Panc1 (cell line): ENCODE results near the gene PPDPF. TPM values are rescaled to one million over a fixed set of nuclear protein-coding genes. Genes with fewer than 3 reads are reported as not detected.

Source experiments
- ATAC-seq: fragments of 200-7000 bp; cut with Tn5 transposase; 2 replicates; pipeline ENCODE4 v1.9.1; 2020; ENCODE audit warnings: mild to moderate bottlenecking, moderate library complexity
- BruUV-seq: library from RNA; stranded (reverse); fragments of 400-500 nt; replicated peaks from 2 replicates; lab custom pipeline; 2021; lab: Mats Ljungman, UMichigan
- CTCF ChIA-PET: fragments of 300-600 bp; sonication (Branson Sonifier 250); formaldehyde crosslinking; loops from one replicate; lab custom pipeline; 2022; ENCODE audit warnings: antibody characterized with exemption; lab: Charles Lee
- POLR2A ChIA-PET: fragments of 300-600 bp; sonication (Branson Sonifier 250); formaldehyde crosslinking; loops from one replicate; lab custom pipeline; 2022; ENCODE audit warnings: antibody characterized with exemption; lab: Charles Lee
- DNase-seq: peaks from one replicate; pipeline ENCODE4 v3.0.0-alpha.2; 2010; ENCODE audit warnings: low read depth, low spot score
- H3K27ac ChIP-seq: 2 replicates; pipeline ENCODE4 v1.5.1; 2011; ENCODE audit warnings: mild to moderate bottlenecking, low read length, inconsistent platforms
- H3K27me3 ChIP-seq: fragments of 200-500 bp; sonication (Bioruptor generic); 2 replicates; pipeline ENCODE4 v1.6.0; 2014; ENCODE audit warnings: low read length, inconsistent platforms; ENCODE audit not compliant: control insufficient read depth, insufficient read depth
- H3K36me3 ChIP-seq: fragments of 200-500 bp; sonication (Bioruptor generic); 2 replicates; pipeline ENCODE4 v1.5.1; 2014; ENCODE audit warnings: inconsistent platforms, mild to moderate bottlenecking, low read length, moderate library complexity; ENCODE audit not compliant: control insufficient read depth, insufficient read depth
- H3K4me1 ChIP-seq: 2 replicates; pipeline ENCODE4 v1.5.1; 2011; ENCODE audit warnings: inconsistent platforms, mild to moderate bottlenecking, low read length, moderate library complexity; ENCODE audit not compliant: control insufficient read depth, insufficient read depth
- H3K4me3 ChIP-seq, 2 experiments: 2 replicates each; pipeline ENCODE4 v1.5.1; 2011 to 2012; ENCODE audit warnings: low read depth in 2 of 2, low read length in 2 of 2, mild to moderate bottlenecking in 2 of 2, inconsistent platforms in 1 of 2, moderate library complexity in 1 of 2
- H3K9me3 ChIP-seq: fragments of 200-500 bp; sonication (Bioruptor generic); 2 replicates; pipeline ENCODE4 v1.5.1; 2014; ENCODE audit warnings: low read depth, mild to moderate bottlenecking, inconsistent platforms, low read length, moderate library complexity; ENCODE audit not compliant: control insufficient read depth, insufficient read depth
- POLR2AphosphoS5 ChIP-seq: IDR thresholded peaks from 2 replicates; pipeline ENCODE4 v1.6.1; 2012; ENCODE audit warnings: mild to moderate bottlenecking, low read depth, low read length, moderate library complexity
- REST ChIP-seq, 2 experiments: IDR thresholded peaks; 2 replicates each; pipeline ENCODE4 v1.6.1; 2011 to 2012; ENCODE audit warnings: low read depth in 2 of 2, control low read depth in 1 of 2, low read length in 1 of 2, mild to moderate bottlenecking in 1 of 2, moderate library complexity in 1 of 2; ENCODE audit not compliant: insufficient read depth in 1 of 2
- SIN3A ChIP-seq: IDR thresholded peaks from 2 replicates; pipeline ENCODE4 v1.6.1; 2012; ENCODE audit warnings: low read depth, mild to moderate bottlenecking, low read length, moderate library complexity, borderline replicate concordance; ENCODE audit not compliant: insufficient read depth
- TCF7L2 ChIP-seq: IDR thresholded peaks from 2 replicates; pipeline ENCODE4 v1.6.1; 2011; ENCODE audit warnings: mild to moderate bottlenecking, low read depth, low read length, inconsistent platforms
- in situ Hi-C: cut with HindIII; loops from 2 replicates; pipeline ENCODE4 v1.10.0; 2016; ENCODE audit warnings: low sequenced_read_pairs, low pct_unique_long_range_greater_than_20kb
- intact Hi-C: fragments of 100-400 bp; cut with micrococcal nuclease; formaldehyde crosslinking; loops from one replicate; pipeline ENCODE4 v1.10.0; 2022; ENCODE audit not compliant: unreplicated experiment
- total RNA-seq: library from RNA; stranded (reverse); gene quantifications from one replicate; pipeline ENCODE4 v1.2.1, GENCODE V29; 2021; ENCODE audit not compliant: unreplicated experiment
- TF ChIP-seq, protein P1 (sequence below): fragments of 450-650 bp; IDR thresholded peaks from 2 replicates; pipeline ENCODE4 v1.5.1; 2017; ENCODE audit warnings: mild to moderate bottlenecking

Gene PPDPF
- total RNA-seq, 1 experiment from 2014 or later = 241 TPM

DNA sequence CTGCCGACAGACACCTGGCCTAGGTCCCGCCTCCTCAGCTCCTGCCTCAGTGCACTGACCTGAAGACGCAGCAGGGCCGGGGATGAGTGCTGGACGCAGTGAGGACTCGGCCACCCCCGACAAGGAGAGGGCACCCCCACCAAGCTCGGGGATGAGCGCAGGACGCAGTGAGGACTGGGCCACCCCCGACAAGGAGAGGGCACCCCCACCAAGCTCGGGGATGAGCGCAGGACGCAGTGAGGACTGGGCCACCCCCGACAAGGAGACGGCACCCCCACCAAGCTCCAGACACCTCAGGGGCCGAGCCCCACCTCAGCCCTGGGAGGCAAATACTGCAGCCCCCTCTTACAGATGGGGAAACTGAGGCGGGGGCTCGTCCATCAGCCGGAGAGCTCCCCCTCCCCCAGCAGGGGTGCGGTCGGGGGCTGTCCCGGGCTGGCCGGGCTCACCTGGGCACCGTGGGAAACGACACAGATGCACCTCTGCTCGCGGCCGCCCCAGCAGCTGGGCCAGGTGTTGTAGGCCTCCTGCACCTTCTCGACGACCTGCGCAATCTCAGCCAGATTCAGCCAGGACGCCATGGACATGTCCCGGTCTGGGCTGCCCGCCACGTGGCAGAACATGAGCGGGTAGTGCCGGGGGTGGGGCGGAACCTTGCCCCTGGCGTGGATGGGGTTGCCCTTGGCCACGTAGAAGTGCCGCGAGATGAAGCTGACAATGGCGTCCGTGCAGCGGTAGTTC, 46.0 kb downstream of the PPDPF start:
- intact Hi-C loops (no loop called here), in situ Hi-C loops (no loop called here)
- Histone ChIP-seq H3K27me3 (no peaks in the 10 kb centered on the region), H3K4me1 (no peaks in the 10 kb centered on the region), H3K36me3 (no peaks in the 10 kb centered on the region), H3K27ac (no peak overlapping the region), H3K9me3 (no peaks in the 10 kb centered on the region), H3K4me3 (no peak overlapping the region)
- ATAC-seq (no peak), DNase-seq (no peak)
- no peak for TF ChIP-seq REST (IDR thresholded peaks at IDR 0.05; ENCODE audit: insufficient read depth in 1 of 2, low read depth in 2 of 2, low read length in 1 of 2)
- TF ChIP-seq SIN3A = no peak
- TF ChIP-seq, protein P1, sequence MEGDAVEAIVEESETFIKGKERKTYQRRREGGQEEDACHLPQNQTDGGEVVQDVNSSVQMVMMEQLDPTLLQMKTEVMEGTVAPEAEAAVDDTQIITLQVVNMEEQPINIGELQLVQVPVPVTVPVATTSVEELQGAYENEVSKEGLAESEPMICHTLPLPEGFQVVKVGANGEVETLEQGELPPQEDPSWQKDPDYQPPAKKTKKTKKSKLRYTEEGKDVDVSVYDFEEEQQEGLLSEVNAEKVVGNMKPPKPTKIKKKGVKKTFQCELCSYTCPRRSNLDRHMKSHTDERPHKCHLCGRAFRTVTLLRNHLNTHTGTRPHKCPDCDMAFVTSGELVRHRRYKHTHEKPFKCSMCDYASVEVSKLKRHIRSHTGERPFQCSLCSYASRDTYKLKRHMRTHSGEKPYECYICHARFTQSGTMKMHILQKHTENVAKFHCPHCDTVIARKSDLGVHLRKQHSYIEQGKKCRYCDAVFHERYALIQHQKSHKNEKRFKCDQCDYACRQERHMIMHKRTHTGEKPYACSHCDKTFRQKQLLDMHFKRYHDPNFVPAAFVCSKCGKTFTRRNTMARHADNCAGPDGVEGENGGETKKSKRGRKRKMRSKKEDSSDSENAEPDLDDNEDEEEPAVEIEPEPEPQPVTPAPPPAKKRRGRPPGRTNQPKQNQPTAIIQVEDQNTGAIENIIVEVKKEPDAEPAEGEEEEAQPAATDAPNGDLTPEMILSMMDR = no peak
- TF ChIP-seq TCF7L2 = no peak
- no peak for TF ChIP-seq POLR2AphosphoS5
- CTCF ChIA-PET = no interaction called here
- no TSS peak for BruUV-seq
- POLR2A ChIA-PET = interaction anchor here (0.6 kb wide), 1 partner anchor 14 kb away, joined by 9 read pairs; no protein-coding TSS in a partner anchor

DNA sequence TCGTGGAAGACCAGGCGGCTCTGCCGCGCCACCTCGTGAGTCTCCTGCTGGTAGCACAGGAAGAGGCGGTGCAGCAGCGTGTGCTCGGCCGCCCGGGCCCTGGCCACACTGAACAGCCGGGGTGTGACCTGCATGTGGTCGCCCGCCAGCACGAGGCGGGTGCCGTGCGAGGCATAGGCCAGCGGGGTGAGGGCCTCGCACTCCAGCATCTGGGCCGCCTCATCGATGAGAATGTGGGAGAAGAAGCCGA, 46.5 kb downstream of the PPDPF start:
- Histone ChIP-seq H3K36me3 (no peaks in the 10 kb centered on the region), H3K27me3 (no peaks in the 10 kb centered on the region), H3K9me3 (no peaks in the 10 kb centered on the region), H3K4me3 (no peak overlapping the region), H3K4me1 (no peaks in the 10 kb centered on the region), H3K27ac (no peak overlapping the region)
- CTCF ChIA-PET = no interaction called here
- in situ Hi-C loops (no loop called here), intact Hi-C loops (no loop called here)
- BruUV-seq = no TSS peak
- TF ChIP-seq, protein P1 = no peak
- no peak for TF ChIP-seq POLR2AphosphoS5
- no peak for TF ChIP-seq TCF7L2
- no peak for TF ChIP-seq SIN3A
- TF ChIP-seq REST (IDR thresholded peaks at IDR 0.05; ENCODE audit: insufficient read depth in 1 of 2, low read depth in 2 of 2, low read length in 1 of 2) = no peak
- POLR2A ChIA-PET = interaction anchor here (0.6 kb wide), 1 partner anchor 14 kb away, joined by 9 read pairs; no protein-coding TSS in a partner anchor
- DNase-seq = no peak
- no peak for ATAC-seq
